Peyer's patch (tissue), 4 donors: ENCODE measurements around the gene GCGR.

Experiments used
- POLR2A ChIP-seq, 2 donors: fragments of 450-650 bp; IDR thresholded peaks; one replicate each; pipeline ENCODE4 v1.5.1; 2017; ENCODE audit warnings: antibody characterized with exemption in 2 of 2, mild to moderate bottlenecking in 2 of 2, moderate library complexity in 2 of 2
- TF ChIP-seq, protein P1 (sequence below), 6 experiments: fragments of 450-650 bp in 4 of 6; fragments of 200-600 bp in 2 of 6; sonication (generic) in 1 of 6; IDR thresholded peaks; one replicate each; pipeline ENCODE4 v1.5.1; 2017 to 2019; ENCODE audit warnings: antibody characterized with exemption in 6 of 6, mild to moderate bottlenecking in 3 of 6, moderate library complexity in 1 of 6

GRCh38 chr17:81844327-81844851 is 40.4 kb downstream of the GCGR start:
- TF ChIP-seq, protein P1, sequence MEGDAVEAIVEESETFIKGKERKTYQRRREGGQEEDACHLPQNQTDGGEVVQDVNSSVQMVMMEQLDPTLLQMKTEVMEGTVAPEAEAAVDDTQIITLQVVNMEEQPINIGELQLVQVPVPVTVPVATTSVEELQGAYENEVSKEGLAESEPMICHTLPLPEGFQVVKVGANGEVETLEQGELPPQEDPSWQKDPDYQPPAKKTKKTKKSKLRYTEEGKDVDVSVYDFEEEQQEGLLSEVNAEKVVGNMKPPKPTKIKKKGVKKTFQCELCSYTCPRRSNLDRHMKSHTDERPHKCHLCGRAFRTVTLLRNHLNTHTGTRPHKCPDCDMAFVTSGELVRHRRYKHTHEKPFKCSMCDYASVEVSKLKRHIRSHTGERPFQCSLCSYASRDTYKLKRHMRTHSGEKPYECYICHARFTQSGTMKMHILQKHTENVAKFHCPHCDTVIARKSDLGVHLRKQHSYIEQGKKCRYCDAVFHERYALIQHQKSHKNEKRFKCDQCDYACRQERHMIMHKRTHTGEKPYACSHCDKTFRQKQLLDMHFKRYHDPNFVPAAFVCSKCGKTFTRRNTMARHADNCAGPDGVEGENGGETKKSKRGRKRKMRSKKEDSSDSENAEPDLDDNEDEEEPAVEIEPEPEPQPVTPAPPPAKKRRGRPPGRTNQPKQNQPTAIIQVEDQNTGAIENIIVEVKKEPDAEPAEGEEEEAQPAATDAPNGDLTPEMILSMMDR (IDR thresholded peaks at IDR 0.05), result no peak
- no peak for TF ChIP-seq POLR2A (IDR thresholded peaks at IDR 0.05)
